NB4 (cell line): Measurements from ENCODE around the gene TWIST2.

Experiments
- CTCF ChIP-seq: IDR thresholded peaks from one replicate; pipeline ENCODE4 v1.5.1; 2012; ENCODE audit warnings: low read depth, low read length
- POLR2A ChIP-seq: IDR thresholded peaks from 2 replicates; pipeline ENCODE4 v1.6.1; 2011; ENCODE audit warnings: mild to moderate bottlenecking; ENCODE audit not compliant: insufficient read length; ENCODE audit errors: extremely low read depth

- TF ChIP-seq POLR2A (no peak), CTCF (no peak)
Measured at GRCh38 chr2:238919307-238919706, 71.4 kb downstream of the TWIST2 start.
